ENCODE measurements around the gene BLVRB. TPM values are rescaled to one million over a fixed set of nuclear protein-coding genes. Genes with fewer than 3 reads are reported as not detected.
"Not testable (repeated sequence)": the region's sequence is repeated elsewhere in the genome, so short reads cannot be mapped to it uniquely, and the experiment has no call there.

BLVRB gene
- total RNA-seq, 1 donor from 2014 or later, result 141 TPM

DNA sequence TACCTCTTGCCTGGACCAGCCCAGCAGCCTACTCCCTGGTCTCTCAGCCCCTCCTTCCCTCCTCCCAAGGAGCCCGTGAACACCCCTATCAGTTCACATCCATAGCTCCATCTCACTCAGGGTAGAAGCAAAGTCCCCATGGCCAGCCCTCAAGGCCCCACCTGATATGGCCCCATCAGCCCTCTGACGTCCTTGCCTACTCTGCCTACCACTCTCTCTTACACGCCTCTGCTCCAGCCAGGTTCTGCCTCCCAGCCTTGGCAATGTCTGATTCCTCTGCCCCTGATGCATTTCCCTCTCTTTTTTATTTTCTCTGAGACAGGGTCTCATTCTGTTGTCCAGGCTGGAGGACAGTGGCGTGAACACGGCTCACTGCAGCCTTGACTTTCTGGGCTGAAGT lies 13.5 kb downstream of the BLVRB start:
- no peak for DNase-seq (ENCODE audit: low spot score)

DNA sequence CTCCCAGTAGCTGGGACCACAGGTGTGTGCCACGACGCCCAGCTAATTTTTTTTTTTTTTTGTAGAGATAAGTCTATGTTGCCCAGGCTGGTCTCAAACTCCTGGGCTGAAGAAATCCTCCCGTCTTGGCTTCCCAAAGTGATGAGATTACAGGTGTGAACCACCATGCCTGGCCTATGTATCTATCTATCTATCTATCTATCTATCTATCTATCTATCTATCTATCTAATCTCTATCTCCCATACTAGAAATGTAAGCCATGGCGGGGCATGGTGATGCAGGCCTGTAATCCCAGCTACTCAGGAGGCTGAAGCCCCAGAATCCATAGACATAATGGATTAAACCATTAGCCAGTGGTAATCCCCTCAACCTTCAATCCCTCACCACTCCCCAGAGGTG lies 14.9 kb downstream of the BLVRB start:
- no peak for DNase-seq (ENCODE audit: low spot score)

- DNase-seq (ENCODE audit: low spot score), result no peak
Observed at GRCh38 chr19:40449506-40449905, 16.0 kb downstream of the BLVRB start.

DNA sequence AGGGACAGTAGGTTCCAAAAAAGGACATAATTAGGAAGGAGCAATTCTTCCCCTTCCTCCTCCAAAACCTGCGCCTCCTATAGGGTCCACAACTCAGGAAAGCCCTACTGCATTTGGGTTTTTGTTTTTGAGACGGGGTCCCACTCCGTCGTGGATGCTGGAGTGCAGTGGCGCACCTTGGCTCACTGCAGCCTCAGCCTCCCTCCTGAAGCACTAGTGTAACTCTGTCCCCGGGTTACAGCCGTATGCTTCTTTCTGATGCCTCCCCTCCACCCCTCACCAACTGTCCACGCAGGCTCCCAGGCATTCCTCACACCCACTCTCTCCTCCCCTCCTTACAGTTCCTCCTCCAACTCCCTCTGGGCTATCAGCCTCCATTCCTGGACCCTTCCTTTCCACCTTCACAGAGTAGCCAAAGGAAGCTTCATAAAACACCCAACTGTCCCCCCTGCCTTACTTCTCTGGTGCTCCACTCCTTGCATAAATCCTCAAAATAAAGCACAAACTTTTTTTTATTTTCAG lies 19.2 kb downstream of the BLVRB start:
- DNase-seq (ENCODE audit: low spot score), result no peak

- no peak for DNase-seq (ENCODE audit: low spot score)
Observed at GRCh38 chr19:40445780-40446262, 19.7 kb downstream of the BLVRB start.

- DNase-seq (ENCODE audit: low spot score), result no peak
Observed at GRCh38 chr19:40444825-40445312, 20.7 kb downstream of the BLVRB start.

DNA sequence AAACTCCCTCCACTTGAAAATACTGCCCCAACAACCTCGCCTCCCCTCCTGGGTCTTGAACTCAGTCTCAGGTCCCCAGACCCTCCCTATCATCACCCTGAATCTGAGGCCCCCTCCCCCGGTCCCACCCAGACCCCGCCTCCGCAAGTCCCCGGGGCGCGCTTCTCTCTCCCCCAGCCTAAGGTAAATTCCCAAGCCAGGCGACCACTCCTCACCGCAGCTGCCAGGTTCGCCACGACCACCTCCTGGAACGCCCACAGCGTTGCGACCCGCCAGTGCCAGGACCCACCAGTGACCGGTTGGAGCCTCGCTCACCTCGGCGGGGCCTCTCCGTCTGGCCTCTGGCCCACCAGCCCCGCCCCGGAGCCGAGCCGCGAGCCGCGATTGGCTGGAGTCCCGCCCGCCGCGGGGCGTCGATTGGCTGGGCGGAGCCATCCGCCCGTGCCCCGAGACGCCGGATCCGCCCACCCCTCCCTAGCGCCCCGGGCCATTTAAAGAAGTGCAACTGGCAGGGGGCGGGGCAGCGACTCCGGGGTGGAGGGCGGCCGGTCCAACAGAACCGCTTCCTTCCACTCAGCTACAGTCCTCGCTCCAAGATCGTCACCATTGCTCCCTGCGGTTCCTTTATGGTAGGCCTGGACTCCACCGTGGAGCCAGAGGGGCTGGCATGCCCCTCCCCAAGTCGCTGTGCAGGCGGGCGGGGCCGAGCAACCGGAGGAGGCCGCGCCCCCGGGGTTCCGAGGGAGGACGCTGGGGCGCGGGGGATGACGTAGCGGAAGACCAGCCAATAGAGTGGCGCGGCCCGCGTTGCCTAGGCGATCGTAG lies 21.3 kb downstream of the BLVRB start, which contains the start of gene SERTAD3:
Gene SERTAD3, minus strand, starts transcription at position 336 of the 825 bp plus-strand sequence. CDS start 2,255 bp downstream, outside the sequence.
- DNase-seq (ENCODE audit: low spot score), result peak; percentile 99

DNA sequence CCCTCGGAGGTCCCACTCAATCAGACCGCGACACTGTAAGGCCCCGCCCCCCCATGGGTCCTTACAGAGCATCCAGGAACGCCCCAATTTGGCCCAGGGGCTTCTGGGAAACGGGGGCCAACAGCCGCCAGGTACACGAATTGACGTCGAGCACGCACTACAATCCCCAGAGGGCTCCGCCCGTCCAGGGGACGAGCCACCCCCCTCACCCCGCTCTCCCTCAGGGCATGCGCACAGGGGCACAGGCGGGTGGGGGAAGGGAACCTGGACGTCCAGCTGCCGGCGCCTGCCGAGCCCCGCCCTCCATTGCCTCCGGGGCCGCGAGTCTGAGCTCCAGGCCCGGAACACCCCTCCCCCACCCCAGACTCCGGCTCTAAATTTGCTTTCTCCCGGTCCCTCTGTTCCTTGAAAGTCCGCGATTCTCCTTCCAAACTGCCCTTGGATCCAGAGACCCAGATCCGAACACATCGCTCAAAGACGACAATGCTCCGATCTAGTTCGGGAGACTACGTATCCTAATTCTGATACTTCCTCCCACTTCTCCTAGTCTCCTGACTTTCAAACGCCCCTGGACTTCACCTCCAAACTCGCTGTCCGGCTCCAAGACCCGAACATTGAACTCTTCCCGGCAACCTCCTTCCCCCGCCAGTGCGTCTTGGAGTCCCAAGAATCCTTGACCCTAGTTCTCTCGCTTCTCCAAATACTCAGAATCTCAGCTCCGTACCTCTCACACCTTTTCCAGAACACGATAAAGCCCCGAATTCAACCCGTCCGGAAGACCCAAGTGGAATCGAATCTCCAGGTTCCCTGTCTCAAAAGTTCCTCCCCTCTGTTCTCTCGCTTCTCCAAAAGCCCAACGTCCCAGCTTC lies 22.2 kb downstream of the BLVRB start:
- peak; percentile 99 for DNase-seq (ENCODE audit: low spot score)

GRCh38 chr19:40442328-40443130 lies 23.0 kb downstream of the BLVRB start:
- DNase-seq (ENCODE audit: low spot score), result no peak

- DNase-seq (ENCODE audit: low spot score), result no peak
Observed at GRCh38 chr19:40441719-40442253, 23.8 kb downstream of the BLVRB start.

DNA sequence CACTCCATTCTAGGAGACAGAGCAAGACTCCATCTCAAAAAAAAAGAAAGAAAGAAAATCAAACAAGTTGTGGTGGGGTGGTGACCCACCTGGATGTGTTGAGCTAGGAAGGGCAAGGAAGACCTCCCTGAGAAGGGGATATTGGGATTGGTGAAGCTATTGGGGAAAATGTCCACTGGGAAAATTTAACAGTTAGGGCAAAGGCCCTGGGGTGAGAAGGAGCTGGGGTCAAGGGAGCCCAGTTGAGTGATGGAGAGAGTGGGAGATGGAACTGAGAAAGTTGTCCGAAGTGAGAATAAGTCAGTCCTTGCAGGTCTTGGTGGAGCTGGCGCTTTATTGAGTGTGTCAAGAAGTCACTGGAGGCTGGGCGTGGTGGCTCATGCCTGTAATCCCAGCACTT lies 27.3 kb downstream of the BLVRB start:
- DNase-seq (ENCODE audit: low spot score), result no peak

GRCh38 chr19:40433391-40434216 lies 31.9 kb downstream of the BLVRB start:
- peak; percentile 96 for DNase-seq (ENCODE audit: low spot score)

- not testable (repeated sequence) for DNase-seq (ENCODE audit: low spot score)
Observed at GRCh38 chr19:40432760-40433159, 32.8 kb downstream of the BLVRB start.

- no peak for DNase-seq (ENCODE audit: low spot score)
Observed at GRCh38 chr19:40431698-40432097, 33.8 kb downstream of the BLVRB start.

DNA sequence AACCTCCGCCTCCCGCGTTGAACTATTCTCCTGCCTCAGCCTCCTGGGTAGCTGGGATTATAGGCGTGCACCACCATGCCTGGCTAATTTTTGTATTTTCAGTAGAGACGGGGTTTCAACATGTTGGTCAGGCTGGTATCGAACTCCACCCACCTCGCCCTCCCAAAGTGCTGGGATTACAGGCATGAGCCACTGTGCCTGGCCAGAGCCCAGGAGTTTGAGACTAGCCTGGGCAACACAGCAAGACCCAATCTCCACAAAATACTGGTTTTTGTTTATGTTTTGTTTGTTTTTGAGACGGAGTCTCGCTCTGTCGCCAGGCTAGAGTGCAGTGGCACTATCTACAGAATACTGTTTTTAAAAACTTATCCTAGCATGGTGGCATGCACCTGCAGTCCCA lies 35.3 kb downstream of the BLVRB start:
- not testable (repeated sequence) for DNase-seq (ENCODE audit: low spot score)

DNA sequence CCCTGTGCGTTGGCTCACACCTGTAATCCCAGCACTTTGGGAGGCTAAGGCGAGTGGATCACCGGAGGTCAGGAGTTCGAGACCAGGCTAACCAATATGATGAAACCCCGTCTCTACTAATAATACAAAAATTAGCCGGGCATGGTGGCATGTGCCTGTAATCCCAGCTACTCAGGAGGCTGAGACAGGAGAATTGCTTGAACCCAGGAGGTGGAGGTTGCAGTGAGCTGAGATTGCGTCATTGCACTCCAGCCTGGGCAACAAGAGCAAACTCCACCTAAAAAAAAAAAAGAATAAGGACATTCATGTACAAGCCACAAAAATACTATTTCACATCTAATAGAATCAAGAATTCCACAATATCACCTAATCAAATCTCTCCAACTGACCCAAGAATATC lies 37.3 kb downstream of the BLVRB start:
- DNase-seq (ENCODE audit: low spot score), result not testable (repeated sequence)

- DNase-seq (ENCODE audit: low spot score), result peak; percentile 100
Observed at GRCh38 chr19:40425450-40426287, 39.9 kb downstream of the BLVRB start, which contains the start of gene SERTAD1. Gene SERTAD1 (minus strand): TSS chr19:40425992. CDS start chr19:40423546, 2,446 bp downstream.

Measured in mesenteric fat pad (tissue), 1 donor.